ENCODE data around the gene ANKRD63. TPM values are rescaled to one million over a fixed set of nuclear protein-coding genes. Genes with fewer than 3 reads are reported as not detected.

The ANKRD63 gene
- total RNA-seq, 1 donor from 2014 or later = 0.25 TPM

- TF ChIP-seq CTCF (IDR thresholded peaks at IDR 0.05) = no peak
- Mint-ChIP-seq H3K4me3 (ENCODE audit: unreplicated experiment) (no peak overlapping the region), H3K9me3 (ENCODE audit: low read depth) (no peaks in the 10 kb centered on the region), H3K27me3 (ENCODE audit: low read depth) (peaks cover 7% of the 10 kb centered on the region), H3K4me1 (ENCODE audit: low read depth) (peaks cover 6% of the 10 kb centered on the region), H3K27ac (ENCODE audit: unreplicated experiment) (no peak overlapping the region), H3K36me3 (ENCODE audit: low read depth) (no peaks in the 10 kb centered on the region)
- DNase-seq (ENCODE audit: low spot score) = no peak
These were observed 31.3 kb downstream of the ANKRD63 start for GRCh38 chr15:40251486-40252140.

- H3K36me3 Mint-ChIP-seq (ENCODE audit: low read depth) = no peaks in the 10 kb centered on the region
- peaks cover 7% of the 10 kb centered on the region for H3K27me3 Mint-ChIP-seq (ENCODE audit: low read depth)
- peaks cover 6% of the 10 kb centered on the region for H3K4me1 Mint-ChIP-seq (ENCODE audit: low read depth)
- TF ChIP-seq CTCF (IDR thresholded peaks at IDR 0.05) = no peak
- no peak overlapping the region for H3K27ac Mint-ChIP-seq (ENCODE audit: unreplicated experiment)
- H3K9me3 Mint-ChIP-seq (ENCODE audit: low read depth) = no peaks in the 10 kb centered on the region
- no peak overlapping the region for H3K4me3 Mint-ChIP-seq (ENCODE audit: unreplicated experiment)
- DNase-seq (ENCODE audit: low spot score) = no peak
These were observed 31.9 kb downstream of the ANKRD63 start for GRCh38 chr15:40250771-40251483.

- H3K36me3 Mint-ChIP-seq (ENCODE audit: low read depth) = no peaks in the 10 kb centered on the region
- H3K9me3 Mint-ChIP-seq (ENCODE audit: low read depth) = no peaks in the 10 kb centered on the region
- no peak for DNase-seq (ENCODE audit: low spot score)
- TF ChIP-seq CTCF (IDR thresholded peaks at IDR 0.05) = no peak
- H3K27me3 Mint-ChIP-seq (ENCODE audit: low read depth) = peaks cover 7% of the 10 kb centered on the region
- H3K27ac Mint-ChIP-seq (ENCODE audit: unreplicated experiment) = no peak overlapping the region
- no peak overlapping the region for H3K4me3 Mint-ChIP-seq (ENCODE audit: unreplicated experiment)
- peaks cover 6% of the 10 kb centered on the region for H3K4me1 Mint-ChIP-seq (ENCODE audit: low read depth)
These were observed 32.6 kb downstream of the ANKRD63 start for GRCh38 chr15:40250304-40250656.

GRCh38 chr15:40249477-40250303 is 33.2 kb downstream of the ANKRD63 start:
- no peak overlapping the region for H3K27ac Mint-ChIP-seq (ENCODE audit: unreplicated experiment)

More at GRCh38 chr15:40249477-40250303, 33.2 kb downstream of the ANKRD63 start:
- no peak for TF ChIP-seq CTCF (IDR thresholded peaks at IDR 0.05)
- DNase-seq (ENCODE audit: low spot score) = peak; percentile 72
- Mint-ChIP-seq H3K9me3 (ENCODE audit: low read depth) (no peaks in the 10 kb centered on the region), H3K4me1 (ENCODE audit: low read depth) (peaks cover 6% of the 10 kb centered on the region), H3K27me3 (ENCODE audit: low read depth) (peaks cover 7% of the 10 kb centered on the region), H3K36me3 (ENCODE audit: low read depth) (no peaks in the 10 kb centered on the region), H3K4me3 (ENCODE audit: unreplicated experiment) (no peak overlapping the region)

Measured in chondrocyte (in vitro differentiated cells).